Stimulated activated CD8-positive, alpha-beta memory T cell treated with anti-CD3 and anti-CD28 coated beads, Interleukin-4, amount 100 ng/mL, for 1 hour (primary cell): ENCODE measurements around the gene C9.
"Not testable (repeated sequence)": the region's sequence is repeated elsewhere in the genome, so short reads cannot be mapped to it uniquely, and the experiment has no call there.

ENCODE experiments used
- DNase-seq, 2 donors: peaks; one replicate each; pipeline ENCODE4 v3.0.0-alpha.2; 2020; ENCODE audit warnings: low read depth in 2 of 2, low spot score in 1 of 2

The C9 gene

GRCh38 chr5:39364367-39364766 is at the start of gene C9:
TSS of gene C9 (minus strand) at chr5:39364495. CDS start at chr5:39364464, 31 bp downstream.
- DNase-seq = no peak

- DNase-seq = no peak
Measured at GRCh38 chr5:39413771-39414170, 49.5 kb upstream of the C9 start.

GRCh38 chr5:39412721-39413394 is 48.6 kb upstream of the C9 start:
- no peak for DNase-seq

- no peak for DNase-seq
Measured at GRCh38 chr5:39411985-39412384, 47.7 kb upstream of the C9 start.

- no peak for DNase-seq
Measured at GRCh38 chr5:39411061-39411460, 46.8 kb upstream of the C9 start.

GRCh38 chr5:39409033-39409432 is 44.7 kb upstream of the C9 start:
- no peak for DNase-seq

- no peak for DNase-seq
Measured at GRCh38 chr5:39405083-39405843, 41.0 kb upstream of the C9 start.

- DNase-seq = not testable (repeated sequence)
Measured at GRCh38 chr5:39403761-39404160, 39.5 kb upstream of the C9 start.

GRCh38 chr5:39402140-39402539 is 37.8 kb upstream of the C9 start:
- DNase-seq = not testable (repeated sequence)

GRCh38 chr5:39400713-39401578 is 36.7 kb upstream of the C9 start:
- DNase-seq = no peak

- no peak for DNase-seq
Measured at GRCh38 chr5:39399135-39400036, 35.1 kb upstream of the C9 start.

GRCh38 chr5:39396843-39397242 is 32.5 kb upstream of the C9 start:
- no peak for DNase-seq

- DNase-seq = no peak
Measured at GRCh38 chr5:39395521-39395920, 31.2 kb upstream of the C9 start.

GRCh38 chr5:39394946-39395345 is 30.7 kb upstream of the C9 start:
- no peak for DNase-seq

GRCh38 chr5:39390945-39391344 is 26.6 kb upstream of the C9 start:
- no peak for DNase-seq

- no peak for DNase-seq
Measured at GRCh38 chr5:39387293-39387692, 23.0 kb upstream of the C9 start.

GRCh38 chr5:39384271-39384670 is 20.0 kb upstream of the C9 start:
- no peak for DNase-seq

- DNase-seq = no peak
Measured at GRCh38 chr5:39381376-39381775, 17.1 kb upstream of the C9 start.

- no peak for DNase-seq
Measured at GRCh38 chr5:39379693-39380092, 15.4 kb upstream of the C9 start.

GRCh38 chr5:39377613-39378012 is 13.3 kb upstream of the C9 start:
- no peak for DNase-seq

- no peak for DNase-seq
Measured at GRCh38 chr5:39376293-39376714, 12.0 kb upstream of the C9 start.
